Glomerular visceral epithelial cell (primary cell): Measurements from ENCODE around the gene RSPH3.
"Not testable (repeated sequence)": the region's sequence is repeated elsewhere in the genome, so short reads cannot be mapped to it uniquely, and the experiment has no call there.

ENCODE experiments used
- DNase-seq: peaks from one replicate; pipeline ENCODE4 v3.0.0-alpha.2; 2016; ENCODE audit errors: extremely low spot score

RSPH3 gene, protein sequence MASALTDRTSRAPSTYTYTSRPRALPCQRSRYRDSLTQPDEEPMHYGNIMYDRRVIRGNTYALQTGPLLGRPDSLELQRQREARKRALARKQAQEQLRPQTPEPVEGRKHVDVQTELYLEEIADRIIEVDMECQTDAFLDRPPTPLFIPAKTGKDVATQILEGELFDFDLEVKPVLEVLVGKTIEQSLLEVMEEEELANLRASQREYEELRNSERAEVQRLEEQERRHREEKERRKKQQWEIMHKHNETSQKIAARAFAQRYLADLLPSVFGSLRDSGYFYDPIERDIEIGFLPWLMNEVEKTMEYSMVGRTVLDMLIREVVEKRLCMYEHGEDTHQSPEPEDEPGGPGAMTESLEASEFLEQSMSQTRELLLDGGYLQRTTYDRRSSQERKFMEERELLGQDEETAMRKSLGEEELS

DNA sequence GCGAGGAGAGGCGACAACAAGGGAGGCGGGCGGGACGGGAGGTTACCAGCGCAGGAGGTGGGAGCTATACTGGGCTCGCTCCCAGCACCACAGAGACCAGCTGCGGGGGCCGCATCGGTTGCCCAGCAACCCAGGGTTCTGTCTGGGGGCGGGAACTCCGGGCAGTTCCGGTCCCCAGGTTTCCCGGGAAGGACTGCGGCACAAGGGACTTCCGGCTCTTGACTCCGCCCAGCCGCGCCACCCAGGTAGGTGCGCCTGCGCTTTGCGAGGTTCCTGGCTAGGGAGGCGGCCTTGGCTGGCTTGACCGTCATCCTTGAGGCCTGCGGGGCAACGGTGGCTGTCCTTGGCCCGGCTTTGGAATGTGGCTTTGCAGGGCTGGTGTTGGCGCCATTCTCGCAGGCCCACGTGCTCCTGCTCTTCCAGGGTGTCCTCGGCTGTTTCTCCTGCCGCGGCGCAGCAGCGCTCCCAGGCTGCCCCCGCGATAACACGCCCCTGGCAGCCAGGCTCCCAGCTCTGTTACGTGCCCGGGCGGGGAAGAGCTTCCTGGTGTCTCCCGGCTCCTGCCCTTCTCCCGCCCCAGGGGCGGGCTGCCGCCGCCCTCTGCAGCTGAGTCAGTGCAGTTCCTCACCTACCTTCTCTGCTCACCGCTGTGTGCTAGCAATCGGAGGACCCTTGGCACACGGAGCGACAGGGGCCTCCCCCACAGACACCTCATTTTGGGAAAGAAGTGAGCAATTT, at the start of gene RSPH3:
Gene RSPH3 (minus strand): TSS at position 537 of the 738 bp plus-strand sequence. CDS start 652 bp downstream, outside the sequence.
- peak; percentile 98 for DNase-seq

DNA sequence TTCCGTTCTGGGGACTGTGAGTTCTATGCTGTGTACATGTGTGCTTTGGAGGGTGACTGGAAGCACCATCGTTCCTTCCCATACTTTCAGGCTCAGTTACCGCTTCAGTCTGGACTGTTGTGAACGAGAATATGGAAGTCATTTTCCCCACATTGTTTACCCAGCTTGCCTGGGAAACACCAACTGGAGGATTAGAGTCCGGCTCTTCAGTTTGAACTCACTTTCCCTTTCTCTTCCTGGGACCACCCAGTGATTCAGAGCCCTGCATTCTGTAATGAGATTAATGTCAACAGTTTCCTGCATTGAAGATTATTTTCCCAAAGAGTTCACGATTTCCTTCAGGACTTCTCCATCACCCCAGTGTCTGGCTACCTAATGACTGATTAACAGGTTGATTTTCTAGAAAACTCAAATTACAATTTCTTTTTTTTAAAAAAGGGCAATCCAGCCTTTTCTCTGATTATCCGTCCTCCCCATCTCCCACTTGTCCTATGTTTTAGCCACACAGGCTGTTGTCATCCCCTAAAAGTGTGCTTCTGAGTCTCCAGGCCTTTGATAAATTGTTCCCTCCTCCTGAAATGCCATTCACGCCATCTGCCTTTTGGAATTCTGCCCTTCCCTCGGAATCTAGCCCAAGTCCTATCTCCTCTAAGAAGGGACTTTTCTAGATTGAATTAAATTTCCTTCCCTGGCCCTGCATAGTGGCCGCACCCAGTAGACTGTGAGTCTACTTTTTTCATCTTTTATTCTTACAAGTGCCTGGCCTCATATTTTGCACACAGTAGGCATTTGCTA, 48.1 kb upstream of the RSPH3 start:
- DNase-seq, result no peak

DNA sequence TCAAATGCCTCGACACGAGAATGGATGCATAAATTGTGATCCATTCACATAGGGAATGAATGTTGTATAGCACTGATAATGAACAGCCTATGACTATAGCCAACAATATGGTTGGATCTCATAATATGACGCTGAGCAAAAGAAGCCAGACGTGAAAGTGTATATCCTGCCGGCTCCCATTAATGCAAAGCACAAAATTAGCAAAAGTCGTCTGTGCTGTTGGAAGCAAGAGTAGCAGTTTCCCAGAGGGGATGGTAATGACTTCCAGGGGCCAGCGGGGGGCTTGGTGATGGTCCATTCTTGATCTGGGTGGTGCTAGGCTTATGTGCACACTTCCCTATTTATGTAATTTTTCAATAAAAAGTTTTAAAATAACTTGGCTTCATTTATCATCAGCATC, 45.8 kb upstream of the RSPH3 start:
- DNase-seq, result no peak

DNA sequence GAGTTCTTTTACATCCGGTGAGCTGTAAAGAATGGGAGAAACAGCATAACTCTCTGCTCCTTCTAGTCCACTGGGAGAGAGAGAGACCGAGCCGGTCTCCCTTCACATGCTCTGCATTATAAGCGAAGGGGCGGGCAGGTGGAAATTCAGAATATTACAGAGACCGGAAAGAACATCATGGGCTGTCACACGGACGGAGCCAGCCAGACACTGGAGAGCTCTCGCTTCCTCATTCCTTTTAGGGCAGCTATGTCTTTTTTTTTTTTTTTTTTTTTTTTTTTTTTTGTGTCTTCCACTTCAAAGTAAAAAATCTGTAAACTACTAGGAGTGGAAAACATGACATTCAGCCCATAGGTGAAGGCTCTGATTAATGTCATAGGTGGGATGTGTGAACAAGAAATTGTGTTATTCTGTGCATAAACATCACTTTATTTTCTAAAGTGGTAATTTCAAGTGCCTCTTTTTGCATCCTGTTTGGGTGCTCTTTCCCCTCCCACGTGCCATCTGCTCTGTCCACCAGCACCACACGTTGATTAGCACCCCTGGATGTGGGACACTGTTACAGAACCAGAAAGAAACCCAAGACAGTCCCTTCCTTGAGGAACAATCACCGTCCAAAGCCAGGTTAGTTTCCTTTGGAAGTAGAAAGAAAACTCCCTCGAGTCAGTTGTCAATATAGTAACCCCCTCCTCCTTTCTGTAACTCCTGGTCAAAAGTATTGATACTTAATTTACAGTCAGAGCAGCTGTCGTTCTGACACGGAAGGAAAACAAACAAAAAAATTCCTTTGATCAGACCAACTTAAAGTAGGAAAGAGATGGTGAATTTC, 45.1 kb upstream of the RSPH3 start, which contains the start of gene TAGAP:
Gene TAGAP (minus strand): TSS at position 93 of the 829 bp plus-strand sequence. CDS start 845 bp downstream, outside the sequence.
- DNase-seq, result peak; percentile 17

DNA sequence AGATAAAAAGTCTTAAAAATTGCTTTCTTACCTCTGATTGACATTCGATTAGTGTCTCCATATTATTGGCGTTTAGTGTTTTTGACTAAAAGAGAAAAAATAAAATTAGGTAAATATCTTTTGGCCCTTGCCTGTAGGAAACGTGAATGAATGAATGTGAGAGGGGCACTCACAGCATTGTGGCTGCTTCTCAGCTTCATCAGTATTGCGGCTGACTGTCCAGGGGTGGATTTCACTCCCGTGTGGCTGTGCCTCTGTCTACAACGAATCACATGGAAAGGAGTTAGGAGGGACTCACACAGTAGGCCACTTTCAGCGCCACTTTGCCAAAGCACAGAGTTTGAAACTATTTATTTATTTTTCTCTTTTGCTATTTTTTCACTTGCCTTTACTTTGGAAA, 43.9 kb upstream of the RSPH3 start:
- DNase-seq, result no peak

DNA sequence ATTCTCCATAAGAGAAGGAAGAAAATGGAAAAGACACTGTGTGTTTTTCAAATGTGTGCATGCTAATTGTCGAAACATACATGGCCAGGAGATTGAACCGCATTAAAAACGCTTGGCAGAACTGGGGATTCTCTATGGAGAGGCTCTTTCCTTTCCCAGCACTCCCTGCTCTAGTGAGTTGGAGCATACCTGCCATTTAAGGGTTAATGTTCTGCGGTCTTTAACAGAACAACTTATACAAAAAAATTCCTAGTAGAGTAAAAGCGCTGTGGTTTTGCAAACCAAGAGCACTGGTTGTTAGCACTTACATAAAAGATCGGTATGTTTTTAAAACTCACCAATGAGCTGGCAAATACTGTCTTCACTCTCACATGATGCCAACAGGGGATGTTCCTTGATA, 43.2 kb upstream of the RSPH3 start:
- no peak for DNase-seq

DNA sequence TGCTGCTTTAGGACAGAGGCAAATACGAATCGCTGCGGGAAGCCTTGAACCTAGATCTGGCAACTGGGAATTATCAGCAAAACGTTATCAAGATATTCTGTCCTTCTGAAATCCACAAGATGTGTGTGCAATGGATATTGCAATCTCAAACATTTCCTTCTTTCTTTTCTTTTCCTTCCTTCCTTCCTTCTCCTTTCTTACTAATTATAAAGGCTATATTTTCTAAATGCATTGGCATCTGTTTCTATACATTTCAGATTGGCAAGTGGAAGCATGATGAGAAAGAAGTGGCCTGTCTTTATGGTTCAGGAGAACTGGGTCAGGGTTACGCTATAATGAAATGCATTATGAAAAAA, 42.8 kb upstream of the RSPH3 start:
- no peak for DNase-seq

DNA sequence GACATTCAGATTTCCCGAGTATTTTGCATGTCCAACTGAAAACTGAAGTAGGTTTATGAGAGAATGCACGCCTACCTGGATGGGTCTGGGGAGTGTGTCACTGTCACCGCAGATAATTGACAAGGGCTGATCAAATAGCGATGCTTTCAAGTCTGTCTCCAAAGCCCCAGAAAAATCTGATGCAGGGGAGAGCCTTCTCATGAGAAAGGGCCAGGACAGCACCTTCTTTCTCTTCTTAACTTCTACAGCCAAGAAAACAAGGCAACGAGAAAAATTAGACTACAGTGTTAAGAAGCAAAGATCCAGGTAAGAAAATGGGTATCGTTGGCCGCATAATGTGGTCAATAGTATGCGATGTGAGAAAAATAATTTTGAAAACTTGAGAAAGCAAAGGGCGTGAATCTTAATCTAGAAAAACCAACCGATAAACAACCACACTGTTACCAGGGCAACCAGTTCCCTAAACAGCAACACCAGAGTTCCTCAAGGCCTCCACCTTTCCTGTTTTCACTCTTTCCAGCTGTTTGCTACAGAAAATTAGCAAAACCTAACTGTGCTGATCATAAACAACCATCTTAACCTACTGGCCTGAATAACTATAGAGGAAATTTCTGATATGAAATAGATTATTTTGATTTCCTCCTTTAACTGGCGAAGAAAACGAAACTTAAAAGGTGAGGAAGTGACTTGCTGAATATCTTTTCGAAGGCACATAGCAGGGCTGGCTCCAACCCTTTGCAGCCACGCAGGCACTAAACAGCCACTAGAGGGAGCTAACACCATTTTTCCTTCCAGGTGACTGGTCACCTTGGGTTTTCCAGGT, 42.2 kb upstream of the RSPH3 start:
- DNase-seq, result peak; percentile 72

DNA sequence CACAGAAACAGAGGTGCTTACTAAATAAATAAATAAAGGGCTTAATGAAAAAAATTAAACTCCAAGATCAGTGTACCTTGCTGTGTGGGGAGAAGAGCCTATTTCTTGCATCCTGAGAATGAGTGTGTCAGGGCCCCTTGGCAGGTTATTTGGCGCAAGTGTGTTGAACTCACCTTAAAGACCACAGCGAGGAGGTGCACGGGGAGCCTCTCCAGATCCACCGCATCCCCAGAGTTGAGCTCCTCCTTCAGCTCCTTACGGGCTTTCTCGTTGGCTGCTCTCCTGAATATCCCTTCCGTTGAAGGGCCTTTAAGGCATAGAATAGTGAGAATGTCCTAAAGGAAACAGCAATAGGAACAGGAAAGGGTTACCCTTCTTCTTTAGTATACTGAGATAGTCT, 41.2 kb upstream of the RSPH3 start:
- no peak for DNase-seq

DNA sequence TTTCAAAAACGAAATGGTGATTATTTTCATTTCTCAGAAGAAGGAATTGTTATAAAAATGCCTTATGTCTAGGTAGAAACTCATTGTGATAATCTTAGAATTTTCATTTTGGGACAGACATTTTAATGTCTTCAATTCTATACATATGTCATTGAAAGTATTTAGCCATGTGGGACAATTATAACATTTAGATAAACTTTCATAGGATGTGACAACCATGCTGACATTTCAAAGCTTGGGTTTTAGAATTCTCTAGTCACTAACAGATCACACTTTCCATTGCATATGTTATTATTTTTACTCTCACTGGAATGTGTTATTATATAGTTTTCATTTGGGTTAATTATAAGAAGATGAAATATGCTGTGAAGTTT, 39.9 kb upstream of the RSPH3 start:
- no peak for DNase-seq

DNA sequence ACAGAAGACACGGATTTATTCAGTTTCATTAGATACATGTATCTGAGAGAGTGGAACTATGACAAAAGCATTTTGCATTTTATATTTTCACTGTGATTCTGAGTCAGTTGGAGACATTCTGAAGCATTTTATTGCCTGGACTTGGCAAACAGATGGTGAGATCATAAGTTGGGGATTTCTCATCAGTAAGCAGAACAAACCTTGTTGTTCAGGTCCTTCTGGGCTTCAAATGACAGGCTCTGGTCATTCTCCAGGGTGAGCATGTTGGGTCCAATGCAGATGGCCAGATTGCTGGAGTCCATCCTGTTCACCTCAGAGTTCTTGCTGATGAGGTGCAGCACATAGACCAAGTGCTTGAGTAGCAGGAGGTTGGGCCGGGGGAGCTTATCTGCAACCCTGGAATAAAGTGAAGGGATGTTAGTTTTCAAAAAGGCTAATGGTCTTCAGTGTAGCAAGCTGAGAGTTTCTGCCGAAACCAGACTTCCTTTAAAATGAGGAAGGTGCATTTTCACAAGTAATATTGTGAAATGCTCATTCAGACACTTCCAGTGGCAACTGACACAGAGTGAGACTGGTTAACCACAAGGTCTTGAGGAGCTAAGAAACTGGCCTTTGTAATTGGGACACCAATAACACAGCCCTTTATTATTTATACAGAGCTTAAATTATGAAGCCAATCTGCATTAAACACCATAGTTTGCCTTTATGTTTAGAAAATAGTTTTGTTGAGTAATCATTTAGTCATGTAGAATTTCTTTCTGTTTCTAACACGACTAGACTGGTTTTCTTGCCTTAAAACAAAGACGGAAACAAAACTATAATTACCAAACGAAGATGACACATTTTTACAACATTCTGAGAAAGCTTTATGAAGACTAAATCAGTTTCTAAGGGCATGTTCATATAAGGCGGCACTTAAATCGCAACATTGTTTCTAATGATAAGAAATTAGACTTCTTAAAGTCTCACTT, 39.2 kb upstream of the RSPH3 start:
- no peak for DNase-seq

DNA sequence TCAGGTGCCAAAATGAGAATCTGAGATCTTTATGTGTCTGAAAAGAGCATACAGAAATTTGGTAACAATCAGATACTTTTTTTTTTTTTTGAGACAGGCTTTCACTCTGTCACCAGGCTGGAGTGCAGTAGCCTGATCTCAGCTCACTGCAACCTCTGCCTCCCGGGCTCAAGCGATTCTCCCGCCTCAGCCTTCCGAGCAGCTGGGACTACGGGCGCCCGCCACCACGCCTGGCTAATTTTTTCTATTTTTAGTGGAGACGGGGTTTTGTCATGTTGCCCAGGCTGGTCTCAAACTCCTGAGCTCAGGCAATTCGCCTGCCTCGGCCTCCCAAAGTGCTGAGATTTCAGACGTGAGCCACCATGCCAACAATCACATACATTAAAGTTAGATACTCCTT, 38.3 kb upstream of the RSPH3 start:
- not testable (repeated sequence) for DNase-seq

DNA sequence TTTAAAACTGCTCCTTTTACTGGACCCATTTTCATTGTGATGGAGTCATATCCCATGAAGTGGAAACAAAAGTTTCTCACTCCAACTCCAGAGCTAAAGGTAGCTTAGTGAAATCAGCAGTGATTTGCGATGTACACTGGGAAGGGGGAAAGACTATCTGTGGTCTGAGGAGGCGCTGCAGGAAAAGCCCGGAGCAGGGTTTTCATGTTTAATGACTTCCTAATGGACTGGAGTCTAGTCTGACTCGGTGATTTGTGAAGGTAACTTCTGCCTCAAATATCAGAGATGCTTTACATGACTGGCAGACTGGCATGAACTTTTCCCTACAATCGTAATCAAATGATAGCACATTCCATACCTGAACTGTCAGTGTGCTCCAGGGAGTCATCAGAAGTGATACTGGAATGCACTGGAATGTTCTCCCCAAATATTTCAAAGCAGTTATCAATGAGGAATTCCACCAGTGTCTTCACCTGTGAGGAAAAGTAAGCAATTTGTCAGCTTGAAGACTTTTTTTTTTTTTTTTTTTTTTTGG, 37.8 kb upstream of the RSPH3 start:
- no peak for DNase-seq

DNA sequence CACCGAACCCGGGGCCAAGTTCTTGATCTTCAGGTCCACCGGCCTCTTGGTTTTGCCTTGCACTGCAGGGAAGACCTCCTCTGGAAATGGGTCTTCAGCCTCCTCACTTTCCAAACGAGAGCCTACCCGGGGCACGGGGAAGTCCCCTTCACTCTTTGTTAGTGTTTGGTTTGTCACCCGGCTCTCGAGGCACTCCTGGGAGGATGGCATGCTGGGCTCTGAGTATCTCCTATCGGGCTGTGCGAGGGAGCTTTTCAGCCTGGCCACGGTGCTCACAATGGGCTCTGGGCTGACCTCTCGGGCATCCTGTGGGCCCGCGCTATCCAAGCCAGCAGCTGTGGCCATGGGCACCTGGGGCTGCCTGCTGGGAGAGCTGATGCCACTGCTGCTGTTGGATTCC, 36.7 kb upstream of the RSPH3 start:
- DNase-seq, result no peak

DNA sequence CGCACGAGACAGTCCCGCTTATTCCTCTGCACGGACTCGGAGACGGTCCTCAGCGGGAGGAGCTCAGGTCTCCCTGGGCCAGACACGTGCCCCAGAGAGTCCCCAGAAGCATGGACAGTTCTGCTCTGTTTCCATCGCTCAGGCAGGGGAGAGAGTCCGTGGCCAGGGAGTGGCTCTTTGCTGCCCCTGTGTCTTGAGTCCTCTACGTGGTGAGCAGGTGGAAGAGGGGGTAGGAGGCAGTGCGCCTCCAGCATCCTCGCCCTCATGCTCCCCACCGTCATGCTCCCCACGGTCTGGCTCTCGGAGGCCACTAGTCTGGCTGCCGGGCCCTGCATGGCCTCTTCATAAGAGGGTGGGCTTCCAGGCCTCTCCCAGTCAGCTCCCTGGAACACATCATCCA, 35.9 kb upstream of the RSPH3 start:
- no peak for DNase-seq

DNA sequence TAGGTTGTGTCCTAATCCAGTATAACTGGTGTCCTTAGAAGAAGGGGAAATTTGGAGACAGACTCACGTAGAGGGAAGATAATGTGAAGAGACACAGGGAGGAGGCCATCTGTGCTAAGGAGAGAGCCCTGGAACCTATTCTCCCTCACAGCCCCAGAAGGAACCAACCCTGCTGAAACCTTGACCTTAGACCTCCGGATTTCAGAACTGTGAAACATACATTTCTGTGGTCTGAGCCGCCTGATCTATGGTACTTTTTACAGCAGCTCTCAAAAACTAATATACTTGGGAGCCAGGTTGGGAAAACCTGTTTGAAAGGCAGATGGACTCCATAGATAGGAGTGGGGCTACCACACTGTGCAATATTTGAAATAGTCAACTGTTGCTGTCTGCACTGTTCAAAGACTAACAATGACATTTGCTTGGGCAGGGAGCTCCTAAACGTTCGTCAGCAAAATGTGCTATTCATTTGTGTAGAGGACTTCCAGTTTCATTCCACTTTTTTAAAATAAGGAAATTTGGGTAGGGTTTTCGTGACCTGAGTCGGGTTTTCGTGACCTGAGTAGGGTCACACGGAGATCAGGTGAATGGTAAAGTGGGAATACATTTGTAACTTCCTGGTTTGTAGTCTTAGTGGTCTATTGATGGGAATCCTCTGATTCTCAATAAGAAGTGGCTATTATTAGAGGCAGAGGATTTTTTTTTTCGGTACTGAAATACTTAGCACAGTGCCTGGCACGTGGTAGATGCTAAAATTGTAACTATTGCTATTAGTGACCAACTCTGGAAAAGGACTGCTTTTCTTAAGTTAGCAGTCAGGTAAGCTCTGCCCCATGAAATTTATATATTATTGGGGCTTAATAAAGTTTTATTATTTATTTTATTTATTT, 33.4 kb upstream of the RSPH3 start:
- DNase-seq, result no peak

DNA sequence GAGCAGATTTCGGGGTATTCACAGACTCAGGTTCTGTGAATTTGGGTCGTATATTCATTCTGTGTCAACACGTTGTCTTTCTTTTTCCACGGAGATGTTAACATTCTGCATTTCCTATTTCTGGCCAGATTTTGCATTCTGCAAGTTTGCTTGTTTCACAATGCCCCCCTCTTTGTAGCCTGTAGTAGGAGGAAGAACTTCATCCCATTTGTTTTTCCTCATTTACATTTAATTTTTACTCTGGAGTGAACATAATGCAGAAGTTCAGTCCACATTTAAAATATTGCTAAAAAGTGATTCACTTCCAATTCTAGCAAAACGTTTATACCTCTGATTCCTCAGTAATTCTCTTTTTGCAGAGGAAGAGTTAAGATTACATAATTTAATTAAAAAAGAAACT, 31.8 kb upstream of the RSPH3 start:
- DNase-seq, result no peak

DNA sequence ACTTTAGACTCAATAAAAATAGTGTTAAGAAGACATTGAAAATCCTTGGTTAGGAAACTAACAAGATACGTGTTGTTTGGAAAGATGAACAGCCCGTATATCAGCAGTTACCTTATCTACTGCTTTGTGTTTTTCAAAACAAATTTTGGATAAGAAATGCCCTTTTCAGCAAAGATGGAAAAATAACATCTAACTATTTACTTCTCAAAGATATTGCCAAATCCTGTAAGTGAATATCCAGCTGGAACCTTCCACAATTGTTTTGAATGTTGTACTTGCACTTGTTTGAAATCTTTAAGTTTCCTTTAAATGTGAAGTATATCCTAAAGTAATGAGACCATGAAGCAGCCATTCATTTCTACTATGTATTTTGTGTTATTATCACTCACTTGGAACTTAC, 30.2 kb upstream of the RSPH3 start:
- DNase-seq, result no peak
